ENCODE measurements around the gene PTPN4.

DNA sequence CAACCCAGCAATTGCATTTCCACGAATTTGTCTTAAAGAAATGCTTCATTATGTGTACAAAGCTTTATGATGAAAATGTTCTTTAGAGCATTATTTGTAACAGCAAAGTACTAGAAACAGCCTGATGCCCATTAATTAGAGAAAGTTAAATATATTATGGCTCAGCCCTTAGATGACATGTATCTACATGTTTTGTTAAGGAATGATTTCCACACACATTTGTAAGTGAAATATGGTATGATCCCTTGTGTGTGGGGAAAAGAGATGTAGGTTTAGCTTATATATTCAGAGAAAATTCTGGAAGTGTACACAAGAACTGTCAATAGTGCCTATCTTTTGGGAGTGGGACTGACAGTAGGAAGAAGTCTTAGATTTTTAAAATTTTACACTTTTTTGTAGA, 3.8 kb upstream of the PTPN4 start:
- TF ChIP-seq EZH2 (IDR thresholded peaks at IDR 0.05; ENCODE audit: insufficient read depth, poor library complexity, severe bottlenecking), result no peak
- no peak for TF ChIP-seq EZH2phosphoT487 (IDR thresholded peaks at IDR 0.05; ENCODE audit: insufficient read depth, low read depth)
